WTC11 (cell line): ENCODE results near the gene TMEM141.

Experiments
- CREB1 ChIP-seq: sonication (generic); formaldehyde crosslinking; IDR thresholded peaks from 2 replicates; pipeline ENCODE4 v1.8.0; 2023; ENCODE audit warnings: mild to moderate bottlenecking, missing genetic modification reagents
- CTCF ChIP-seq: fragments of 200-600 bp; IDR thresholded peaks from 2 replicates; pipeline ENCODE4 v1.8.0; 2022; ENCODE audit warnings: antibody characterized with exemption
- TF ChIP-seq, protein P1 (sequence below): sonication (generic); formaldehyde crosslinking; IDR thresholded peaks from 2 replicates; pipeline ENCODE4 v1.8.1; 2023; ENCODE audit warnings: mild to moderate bottlenecking, moderate library complexity, missing genetic modification reagents

- TF ChIP-seq CREB1 (CRISPR knock-in tag), result no peak
- TF ChIP-seq CTCF, result no peak
- TF ChIP-seq, protein P1, sequence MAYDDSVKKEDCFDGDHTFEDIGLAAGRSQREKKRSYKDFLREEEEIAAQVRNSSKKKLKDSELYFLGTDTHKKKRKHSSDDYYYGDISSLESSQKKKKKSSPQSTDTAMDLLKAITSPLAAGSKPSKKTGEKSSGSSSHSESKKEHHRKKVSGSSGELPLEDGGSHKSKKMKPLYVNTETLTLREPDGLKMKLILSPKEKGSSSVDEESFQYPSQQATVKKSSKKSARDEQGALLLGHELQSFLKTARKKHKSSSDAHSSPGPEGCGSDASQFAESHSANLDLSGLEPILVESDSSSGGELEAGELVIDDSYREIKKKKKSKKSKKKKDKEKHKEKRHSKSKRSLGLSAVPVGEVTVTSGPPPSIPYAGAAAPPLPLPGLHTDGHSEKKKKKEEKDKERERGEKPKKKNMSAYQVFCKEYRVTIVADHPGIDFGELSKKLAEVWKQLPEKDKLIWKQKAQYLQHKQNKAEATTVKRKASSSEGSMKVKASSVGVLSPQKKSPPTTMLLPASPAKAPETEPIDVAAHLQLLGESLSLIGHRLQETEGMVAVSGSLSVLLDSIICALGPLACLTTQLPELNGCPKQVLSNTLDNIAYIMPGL, result no peak
Observed at GRCh38 chr9:136806067-136806466, 14.9 kb downstream of the TMEM141 start.
